EH (cell line): ENCODE measurements around the gene CCDC8.
"Not testable (repeated sequence)": the region's sequence is repeated elsewhere in the genome, so short reads cannot be mapped to it uniquely, and the experiment has no call there.

Experiments used
- DNase-seq: peaks from one replicate; pipeline ENCODE4 v3.0.0-alpha.2; 2015; ENCODE audit warnings: low read depth

CCDC8 gene

DNA sequence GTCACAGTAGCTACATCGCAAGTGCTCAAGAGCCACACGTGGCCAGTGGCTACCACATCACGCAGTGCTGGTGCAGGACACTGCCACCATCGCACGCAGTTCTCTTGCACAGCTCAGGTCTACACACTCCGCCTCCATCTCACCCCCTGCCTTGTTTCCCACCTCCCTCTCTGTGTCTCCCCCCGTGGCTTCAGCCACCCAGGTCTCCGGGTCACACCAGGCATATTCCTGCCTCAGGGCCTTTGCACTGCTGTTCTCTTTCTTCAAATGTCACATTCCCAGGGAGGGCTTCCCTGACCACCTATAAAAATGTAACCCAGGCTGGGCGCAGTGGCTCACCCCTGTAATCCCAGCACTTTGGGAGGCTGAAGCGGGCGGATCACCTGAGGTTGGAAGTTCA is 10.6 kb downstream of the CCDC8 start:
- no peak for DNase-seq

GRCh38 chr19:46397801-46398479 is 15.4 kb downstream of the CCDC8 start:
- not testable (repeated sequence) for DNase-seq

DNA sequence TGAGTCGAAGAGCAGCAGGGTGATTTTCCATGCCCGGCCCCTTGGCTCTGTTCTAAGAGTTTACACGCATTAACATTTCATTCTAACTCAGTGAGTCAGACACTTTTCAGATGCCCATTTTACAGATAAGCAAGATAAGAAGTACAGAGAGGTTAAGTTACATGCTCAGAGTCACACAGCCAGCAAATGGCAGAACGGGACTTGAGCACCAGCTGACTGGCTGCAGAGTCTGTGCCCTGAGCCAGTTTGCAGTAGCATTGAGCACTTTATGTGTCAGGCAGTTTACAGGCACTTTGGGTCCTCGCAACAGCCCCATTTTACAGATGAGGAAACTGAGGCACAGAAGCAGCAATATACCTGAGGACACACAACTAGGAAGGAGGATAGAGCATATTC is 19.0 kb downstream of the CCDC8 start:
- no peak for DNase-seq

DNA sequence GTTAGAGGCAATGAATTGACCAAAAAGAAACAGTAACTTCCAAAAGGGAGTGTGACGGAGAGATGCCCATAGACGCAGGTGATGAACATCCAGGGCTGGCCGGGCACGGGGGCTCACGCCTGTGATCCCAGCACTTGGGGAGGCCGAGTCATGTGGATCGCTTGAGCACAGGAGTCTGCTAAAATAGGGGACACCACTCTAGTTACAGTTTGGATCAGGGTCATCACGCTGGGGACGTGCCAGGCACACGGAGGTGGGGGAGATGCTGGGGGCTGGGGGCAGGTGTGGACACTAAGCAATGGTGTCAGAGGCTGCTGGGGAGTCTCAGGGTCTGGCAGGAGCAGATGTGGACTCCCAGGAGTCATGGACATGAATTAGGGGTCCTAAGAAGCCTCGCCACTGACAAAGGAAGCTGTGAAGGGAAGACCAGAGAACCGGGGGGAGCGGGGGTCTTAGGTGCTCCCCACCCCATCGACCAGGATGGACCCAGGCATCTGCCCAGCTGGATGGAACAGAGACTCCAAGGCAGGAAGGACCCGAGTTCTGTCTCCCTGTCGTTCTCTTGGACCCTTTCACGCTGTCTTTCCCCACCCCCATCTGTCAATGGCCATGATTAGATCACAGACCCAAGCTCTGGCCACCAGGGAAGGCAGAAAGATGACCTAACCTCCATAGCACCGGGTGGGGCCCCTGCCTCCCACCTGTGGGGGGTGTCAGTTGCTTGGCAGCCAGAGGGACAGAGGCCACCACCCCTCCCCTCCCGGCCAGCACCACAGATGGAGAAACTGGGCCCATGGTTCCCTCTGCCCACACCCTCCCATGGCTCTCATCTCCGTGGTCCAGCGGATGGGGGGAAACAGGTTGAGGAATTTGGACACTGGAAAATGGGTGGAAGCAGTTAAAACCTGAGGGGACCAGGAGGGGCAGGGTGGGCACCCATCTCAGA is 19.6 kb downstream of the CCDC8 start:
- DNase-seq = no peak

DNA sequence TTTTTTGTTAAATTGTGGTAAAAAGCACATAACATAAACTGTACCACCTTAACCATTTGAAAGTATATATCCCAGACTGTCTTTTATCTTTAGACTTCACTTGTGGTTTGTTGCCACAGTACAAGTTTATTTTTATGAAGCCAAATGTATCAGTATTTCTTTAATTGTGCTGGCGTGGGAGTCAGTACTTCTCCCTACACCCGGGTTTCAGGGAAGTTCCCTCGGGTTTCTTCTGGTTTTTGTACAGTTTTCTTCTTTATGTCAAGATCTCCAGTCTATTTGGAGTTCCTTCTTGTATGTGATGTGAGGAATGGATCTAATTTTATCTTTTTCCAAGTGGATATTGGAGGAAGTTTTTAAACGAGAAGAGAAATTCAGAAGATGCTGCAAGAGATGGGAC is 20.5 kb downstream of the CCDC8 start:
- no peak for DNase-seq

GRCh38 chr19:46392252-46392801 is 21.0 kb downstream of the CCDC8 start:
- peak; percentile 76 for DNase-seq

- no peak for DNase-seq
Observed at GRCh38 chr19:46391296-46392251, 21.8 kb downstream of the CCDC8 start.

DNA sequence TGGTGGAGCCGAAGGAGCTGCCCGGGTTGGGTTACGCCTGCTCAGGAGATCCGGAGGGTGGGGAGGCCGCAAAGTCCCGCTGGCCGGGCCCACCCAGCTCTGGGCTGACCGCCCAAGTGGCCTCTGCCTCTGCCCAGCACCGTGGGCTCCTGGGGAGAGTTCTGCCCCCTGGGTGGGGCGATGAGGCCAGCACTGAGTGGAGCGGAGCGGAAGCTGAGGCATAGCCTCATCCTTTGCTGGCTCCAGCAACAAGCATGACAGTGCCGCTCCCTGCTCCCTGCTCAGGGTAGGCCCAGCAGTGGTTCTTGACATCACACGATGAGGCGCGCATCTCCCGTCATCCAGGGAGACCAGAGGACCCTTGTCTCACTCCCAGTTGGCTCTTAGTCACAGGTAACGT is 22.5 kb downstream of the CCDC8 start:
- no peak for DNase-seq

DNA sequence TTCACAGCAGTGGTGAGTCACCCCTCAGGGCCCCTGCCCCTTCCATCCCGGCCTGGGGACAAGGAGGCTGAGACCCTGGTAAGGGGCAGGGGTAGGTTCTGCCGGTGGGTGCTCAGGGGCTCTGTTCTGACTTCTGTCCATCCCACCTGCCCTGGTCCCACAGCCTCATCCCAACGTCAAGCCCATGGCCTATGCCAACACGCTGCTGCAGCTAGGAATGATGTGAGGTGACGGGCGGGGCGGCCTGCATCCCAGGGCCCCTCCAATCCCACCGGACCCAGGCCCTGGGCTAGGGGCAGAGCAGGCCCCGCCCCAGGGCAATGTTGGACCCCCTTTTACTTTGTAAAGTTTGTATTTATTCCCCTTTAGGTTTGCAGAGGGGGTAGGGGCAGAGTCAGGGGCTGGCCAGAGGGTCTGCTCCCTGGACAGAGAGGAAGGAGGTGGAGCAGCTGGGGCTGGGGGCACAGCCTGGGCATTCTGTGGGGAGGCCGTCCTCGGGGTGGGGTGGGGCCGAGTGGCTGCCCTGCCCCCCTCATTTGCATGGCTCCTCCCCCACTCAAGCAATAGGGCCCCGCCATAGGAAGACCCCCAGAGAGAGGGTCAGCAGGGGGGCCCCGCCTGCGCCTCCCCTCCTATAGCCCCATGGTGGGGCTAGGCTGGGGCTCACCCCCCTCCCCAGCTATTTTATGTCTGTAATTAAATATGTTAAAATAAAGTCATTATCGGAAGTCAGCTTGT is 23.1 kb downstream of the CCDC8 start:
- DNase-seq = no peak

DNA sequence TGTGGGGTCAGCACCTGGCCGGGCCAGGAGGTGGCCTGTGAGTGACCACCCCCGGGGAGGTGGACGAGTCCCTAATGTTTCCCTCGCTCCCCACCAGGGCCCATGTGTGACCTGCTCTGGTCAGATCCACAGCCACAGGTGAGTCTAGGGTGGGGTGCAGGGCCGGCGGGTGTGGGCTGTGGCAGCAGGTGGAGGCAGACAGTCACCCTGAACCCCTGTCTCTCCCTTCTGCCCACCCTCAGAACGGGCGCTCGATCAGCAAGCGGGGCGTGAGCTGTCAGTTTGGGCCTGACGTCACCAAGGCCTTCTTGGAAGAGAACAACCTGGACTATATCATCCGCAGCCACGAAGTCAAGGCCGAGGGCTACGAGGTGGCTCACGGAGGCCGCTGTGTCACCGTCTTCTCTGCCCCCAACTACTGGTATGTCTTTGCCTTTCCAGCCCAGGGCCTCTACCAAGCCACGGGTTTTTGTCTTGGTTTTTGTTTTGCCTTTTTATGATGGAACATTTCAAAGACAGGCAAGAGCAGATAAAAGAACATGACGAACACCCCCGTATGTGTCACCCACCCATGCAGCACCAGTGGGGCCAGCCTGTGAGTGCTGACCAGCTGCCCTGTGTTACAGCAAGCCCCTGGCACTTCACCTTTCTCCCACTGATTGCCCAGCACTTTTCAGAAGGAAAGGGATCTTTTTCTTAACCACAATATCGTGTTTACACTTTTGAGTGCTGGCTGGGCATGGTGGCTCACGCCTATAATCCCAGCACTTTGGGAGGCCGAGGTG is 24.9 kb downstream of the CCDC8 start:
- DNase-seq = no peak

GRCh38 chr19:46387713-46388130 is 25.6 kb downstream of the CCDC8 start:
- no peak for DNase-seq

DNA sequence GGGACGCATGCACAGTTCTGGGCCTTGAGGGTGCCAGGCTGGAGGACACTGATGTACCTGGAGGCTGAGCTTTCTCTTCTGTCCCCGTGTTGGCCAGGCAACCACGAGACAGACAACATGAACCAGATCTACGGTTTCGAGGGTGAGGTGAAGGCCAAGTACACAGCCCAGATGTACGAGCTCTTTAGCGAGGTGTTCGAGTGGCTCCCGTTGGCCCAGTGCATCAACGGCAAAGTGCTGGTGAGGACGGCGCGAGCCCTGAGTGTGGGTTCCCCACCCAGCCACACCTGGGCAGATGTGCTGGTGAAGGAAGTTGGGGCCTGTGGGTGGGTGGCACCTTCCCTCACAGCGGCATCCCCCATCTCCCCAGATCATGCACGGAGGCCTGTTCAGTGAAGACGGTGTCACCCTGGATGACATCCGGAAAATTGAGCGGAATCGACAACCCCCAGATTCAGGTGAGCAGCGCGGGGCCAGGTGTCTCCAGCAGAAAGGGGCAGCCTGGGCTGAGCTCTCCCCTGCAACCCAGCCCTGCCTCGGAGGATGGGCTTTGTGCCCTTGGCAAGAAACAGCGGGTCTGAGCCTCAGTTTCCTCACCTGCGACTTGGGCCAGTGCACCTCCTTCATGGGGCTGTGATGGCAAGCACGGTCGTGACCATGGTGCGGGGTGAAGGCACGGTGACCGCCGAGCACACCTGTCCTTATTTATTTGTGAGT is 26.2 kb downstream of the CCDC8 start:
- DNase-seq = no peak

- no peak for DNase-seq
Observed at GRCh38 chr19:46386151-46386550, 27.2 kb downstream of the CCDC8 start.

- no peak for DNase-seq
Observed at GRCh38 chr19:46385636-46386035, 27.7 kb downstream of the CCDC8 start.

DNA sequence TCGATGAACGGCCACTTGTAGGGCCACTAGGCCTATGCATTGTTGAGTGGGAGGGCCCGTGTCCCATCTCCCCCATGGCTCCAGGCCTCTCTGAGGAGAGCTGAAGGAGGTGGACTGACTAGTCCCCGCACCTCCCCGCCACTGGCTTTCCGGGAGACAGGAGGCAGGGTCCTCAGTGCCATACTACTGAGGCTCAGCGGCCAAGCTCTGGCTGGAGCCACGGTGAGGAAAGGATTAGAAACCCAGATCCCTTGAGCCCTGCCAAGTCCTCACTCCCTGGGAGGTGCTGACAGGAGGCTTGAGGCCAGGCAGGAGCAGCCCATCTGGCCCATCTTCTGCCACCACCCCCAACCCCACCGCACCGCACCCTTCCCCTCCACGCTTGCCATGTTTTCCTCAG is 29.0 kb downstream of the CCDC8 start:
- no peak for DNase-seq

GRCh38 chr19:46383846-46384245 is 29.5 kb downstream of the CCDC8 start:
- no peak for DNase-seq

- DNase-seq = no peak
Observed at GRCh38 chr19:46383171-46383815, 30.1 kb downstream of the CCDC8 start.

DNA sequence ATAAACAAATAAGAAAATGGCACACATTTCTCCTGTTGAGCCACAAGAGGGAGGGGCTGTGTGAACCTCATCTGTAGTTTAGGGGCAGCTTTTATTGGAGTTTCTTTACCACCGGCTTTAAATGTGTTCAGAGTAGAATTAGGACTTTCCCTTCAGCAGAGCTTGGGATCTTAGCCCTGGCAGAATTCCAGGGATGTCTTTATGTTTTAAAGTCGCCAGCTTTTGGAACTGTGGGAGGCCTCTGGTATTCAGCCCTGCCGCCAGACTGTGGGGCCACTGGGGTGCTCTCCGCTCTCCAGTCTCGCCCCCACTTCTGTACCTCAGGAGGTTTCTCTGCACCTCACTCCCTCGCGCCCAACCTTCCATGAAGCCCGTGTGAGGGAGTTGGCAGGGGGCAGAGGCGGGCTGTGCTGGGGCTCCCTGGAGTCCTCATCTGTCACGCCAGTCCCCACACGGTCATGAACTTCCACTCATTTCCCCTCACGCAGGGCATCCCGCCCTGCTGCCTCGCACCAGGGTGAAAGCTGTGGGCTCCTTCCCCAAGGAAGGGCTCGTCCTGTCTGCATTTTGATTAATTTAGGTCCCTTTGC is 31.5 kb downstream of the CCDC8 start:
- DNase-seq = no peak

DNA sequence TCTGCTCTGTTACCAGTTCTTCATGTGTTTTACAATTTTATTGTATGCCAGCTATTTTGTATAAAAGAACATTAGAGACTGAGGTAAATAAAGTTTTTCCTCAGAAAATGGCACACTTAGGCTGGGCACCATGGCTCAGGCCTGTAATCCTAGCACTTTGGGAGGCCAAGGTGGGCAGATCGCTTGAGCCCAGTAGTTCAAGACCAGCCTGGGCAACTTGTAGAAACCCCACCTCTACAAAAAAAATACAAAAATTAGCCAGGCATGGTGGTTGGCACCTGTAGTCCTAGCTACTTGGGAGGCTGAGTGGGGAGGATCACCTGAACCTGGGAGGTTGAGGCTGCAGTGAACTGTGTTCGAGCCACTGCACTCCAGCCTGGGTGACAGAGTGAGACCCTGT is 32.0 kb downstream of the CCDC8 start:
- DNase-seq = no peak
